Retina (tissue), 1 donor: ENCODE measurements around the gene MMP24OS.

Experiments used
- DNase-seq: peaks from one replicate; pipeline ENCODE4 v3.0.0-alpha.2; 2016

MMP24OS gene

DNA sequence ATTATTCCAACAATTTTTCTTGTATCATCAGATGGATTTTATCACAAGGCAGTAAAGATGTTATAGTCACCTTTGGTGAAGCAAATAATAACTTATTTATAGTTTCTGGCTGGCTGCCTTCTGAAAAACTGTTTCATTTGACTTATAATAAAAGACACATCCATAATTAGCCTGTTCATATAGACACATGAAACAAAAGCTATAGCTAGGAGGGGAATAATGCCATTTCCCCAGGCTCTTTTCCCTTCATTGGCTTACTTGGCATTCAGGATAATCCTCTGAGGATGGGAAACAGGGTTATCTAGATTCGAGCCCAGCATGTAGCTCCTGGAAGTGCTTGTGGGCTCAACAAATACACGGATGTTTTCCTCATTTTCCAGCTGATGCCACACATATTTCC, 33.9 kb downstream of the MMP24OS start:
- no peak for DNase-seq

DNA sequence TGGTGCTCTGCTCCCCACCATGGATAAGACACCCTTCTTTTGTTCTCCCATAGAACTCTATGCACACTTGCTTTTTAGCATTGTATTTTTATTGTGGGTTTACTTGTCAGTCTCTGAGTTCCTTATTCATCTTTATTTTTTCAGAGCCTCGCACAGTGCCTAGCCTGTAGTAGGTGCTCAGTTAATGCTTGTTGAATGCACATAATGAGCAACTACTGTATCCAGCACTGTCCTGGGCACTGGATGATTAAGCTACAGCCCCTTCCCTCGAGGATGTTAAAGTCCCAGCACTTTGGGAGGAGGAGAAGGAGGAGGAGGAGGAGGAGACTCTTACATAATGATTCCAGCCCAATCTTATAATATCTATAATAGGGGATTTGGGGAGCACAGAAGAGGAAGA, 34.6 kb downstream of the MMP24OS start:
- no peak for DNase-seq

DNA sequence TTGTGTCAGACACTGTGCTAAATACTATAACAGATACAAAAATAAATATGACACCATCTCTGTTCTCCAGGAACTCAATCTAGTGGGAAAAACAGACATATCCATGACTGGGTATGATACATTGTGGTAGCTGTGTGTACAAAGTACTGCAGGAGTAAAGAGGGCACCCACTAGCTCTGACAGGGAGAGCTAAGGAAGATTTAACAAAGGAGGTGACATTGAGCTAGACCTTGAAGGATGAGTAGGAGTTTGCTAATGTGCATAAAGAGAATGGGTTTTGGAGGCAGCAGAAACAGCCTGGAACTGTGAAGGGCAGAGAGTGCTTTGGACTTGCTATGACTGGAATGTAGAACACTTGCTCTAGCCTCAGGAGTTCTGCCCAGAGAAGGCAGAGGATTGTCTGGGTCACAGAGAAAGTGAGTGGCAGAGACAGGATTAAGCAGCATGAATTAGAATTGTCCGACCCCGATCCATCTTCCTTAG, 37.1 kb downstream of the MMP24OS start:
- no peak for DNase-seq

DNA sequence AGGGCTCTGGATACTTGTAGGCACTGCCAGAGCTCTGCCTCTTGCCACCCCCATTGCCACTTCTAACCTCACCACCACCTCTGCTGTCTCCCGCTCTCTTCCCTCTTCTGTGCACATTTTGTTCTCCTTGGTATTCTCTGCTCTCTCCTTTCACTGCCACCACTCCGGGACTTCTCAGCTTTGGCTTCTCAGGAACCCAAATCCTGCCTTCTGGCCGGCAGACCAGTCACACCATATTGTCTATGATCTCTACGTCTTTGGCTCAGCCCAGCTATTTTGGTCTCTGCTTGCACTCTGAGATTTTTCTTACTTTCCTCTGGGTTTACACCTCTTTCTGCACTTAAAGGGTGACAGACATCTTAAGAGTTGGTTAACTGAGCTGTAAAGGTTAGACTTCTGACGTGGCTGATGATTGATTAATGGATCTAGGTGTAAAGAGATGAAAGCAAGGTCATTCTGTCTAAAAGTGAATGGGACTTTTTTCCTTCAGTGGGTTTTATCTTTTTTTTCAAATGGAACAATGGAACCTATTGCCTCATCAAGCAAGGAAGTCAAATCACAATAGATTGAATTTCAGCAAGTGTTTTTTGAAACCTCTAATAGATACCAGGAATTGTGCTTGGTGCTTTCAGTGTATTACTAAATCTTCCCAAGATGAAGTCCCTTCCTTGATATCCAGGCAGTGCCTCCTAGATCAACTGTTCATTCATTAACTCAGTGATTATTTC, 37.7 kb downstream of the MMP24OS start:
- no peak for DNase-seq

DNA sequence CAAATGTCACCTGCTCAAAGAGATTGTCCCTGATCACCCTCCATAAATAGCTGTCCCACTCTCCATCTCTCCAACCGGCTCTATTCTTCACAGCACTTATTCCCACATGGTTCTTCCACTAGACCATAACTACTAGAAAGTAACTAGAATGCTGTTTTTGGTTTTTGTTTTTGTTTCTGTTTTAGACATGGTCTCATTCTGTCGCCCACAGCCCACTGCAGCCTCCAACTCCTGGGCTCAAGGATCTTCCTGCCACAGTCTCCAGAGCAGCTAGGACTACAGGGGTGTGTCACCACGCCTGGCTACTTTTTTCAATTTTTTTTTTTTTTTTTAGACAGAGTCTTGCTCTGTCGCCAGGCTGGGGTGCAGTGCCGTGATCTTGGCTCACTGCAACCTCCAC, 39.2 kb downstream of the MMP24OS start:
- no peak for DNase-seq

DNA sequence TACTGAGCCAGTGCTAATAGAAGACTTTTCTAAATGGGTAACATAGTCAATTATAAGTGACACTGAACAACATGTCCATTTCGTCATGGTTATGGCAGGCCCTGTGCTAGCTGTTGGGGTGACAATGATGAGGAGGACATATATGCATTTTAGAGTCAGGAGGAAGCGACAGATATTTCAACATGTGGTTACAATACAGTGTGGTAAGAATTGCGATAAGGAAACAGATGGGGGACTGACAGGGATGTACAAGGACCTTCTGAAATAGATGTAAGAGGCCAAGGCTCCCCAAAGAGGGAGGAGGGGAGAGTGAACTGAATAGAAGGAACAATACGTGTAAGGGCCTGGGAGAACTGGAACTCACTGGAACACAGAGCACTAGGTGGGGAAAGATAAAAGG, 39.8 kb downstream of the MMP24OS start:
- no peak for DNase-seq

DNA sequence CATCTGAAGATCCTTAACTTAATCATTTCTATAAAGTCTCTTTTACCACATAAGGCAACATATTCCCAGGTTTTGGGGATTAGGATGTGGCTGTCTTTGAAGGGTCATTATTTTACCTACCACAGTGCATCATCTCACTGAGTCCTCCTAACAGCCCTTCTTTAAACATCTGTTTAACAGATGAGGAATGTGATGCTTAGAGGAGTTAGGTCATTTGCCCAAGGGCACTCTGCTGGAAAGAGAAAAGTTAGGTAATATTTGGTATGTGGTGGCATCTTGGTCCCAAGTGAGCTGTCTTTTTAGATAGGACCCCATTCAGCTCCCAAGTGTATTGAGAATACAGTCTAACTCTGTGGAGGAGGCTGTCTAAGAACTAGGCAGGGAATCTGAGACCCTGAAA, 40.4 kb downstream of the MMP24OS start:
- DNase-seq: no peak

DNA sequence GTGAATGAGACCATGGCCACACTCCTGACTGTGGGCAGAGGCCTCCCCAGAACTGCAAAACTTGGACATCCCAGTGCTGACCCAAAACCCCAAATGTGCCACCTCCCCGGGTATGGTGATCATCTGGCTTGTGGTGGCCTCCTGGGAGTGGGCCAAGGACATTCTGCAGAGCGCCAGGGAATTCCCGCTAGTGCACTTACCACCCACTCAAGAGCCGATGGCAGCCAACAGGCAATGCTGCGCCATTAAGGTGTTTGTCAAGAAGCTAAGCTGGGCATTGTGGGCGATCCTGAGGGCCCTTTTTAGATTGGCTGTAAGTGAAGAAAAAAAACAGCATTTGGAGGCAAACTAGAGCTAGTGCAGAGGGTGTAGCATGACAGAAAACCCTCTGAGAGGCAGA, 42.0 kb downstream of the MMP24OS start:
- no peak for DNase-seq

DNA sequence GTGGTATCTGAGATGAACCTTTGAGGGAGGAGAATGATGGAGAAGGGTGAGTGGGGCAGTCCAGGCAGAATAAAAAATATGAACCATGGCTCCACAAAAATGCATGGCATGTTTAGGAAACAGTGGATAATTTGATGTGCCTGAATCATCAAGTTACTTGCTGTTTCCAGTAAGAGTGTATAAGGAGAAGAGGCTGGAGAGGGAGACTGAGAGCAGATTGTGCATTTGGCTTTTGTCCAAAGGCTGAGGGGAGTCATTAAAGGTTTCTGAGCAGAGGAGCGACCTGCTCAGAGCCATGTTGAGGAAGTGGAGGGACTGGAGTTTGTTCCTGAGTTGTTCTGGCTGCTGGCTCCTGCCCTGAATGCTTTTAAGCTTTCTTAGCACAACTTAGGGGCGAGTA, 45.3 kb downstream of the MMP24OS start:
- DNase-seq: no peak

DNA sequence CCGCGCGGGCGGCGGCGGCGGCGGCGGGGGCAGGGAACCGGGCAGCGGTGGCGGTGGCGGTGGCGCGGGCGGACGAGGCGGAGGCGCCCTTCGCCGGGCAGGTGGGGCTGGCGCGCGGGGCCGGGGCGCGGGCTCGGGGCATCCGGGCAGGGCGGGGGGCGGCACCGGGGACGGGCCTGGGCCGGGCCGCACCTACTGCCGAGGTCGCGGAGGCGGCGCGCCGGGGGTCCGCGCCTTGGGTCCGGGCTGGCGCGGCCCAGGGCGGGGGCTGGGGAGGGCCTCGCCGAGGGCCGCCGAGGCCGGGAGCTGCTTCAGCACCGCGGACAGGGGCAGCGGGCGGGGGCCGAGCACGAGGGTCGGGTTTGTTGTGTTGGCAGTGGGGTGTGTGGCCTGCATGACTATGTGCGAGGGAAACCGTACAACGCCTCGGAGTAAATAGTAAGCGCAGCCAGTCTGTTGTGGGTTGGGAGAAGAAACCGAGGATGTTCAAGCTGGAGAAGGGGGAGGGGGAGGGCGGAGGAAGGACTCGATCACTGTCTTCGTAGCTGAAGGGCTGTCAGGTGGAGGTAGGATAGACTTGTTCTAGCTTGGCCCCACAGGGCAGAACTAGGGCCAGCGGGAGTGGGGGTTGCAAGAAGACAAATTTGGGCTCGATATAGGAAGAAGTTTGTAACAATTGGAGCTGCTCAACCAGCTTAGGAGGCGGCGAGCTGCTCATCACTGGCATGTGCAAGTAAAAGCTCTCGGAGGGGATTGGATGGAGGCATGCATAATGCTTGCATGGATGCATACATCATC, 50.8 kb downstream of the MMP24OS start:
- DNase-seq: peak; percentile 68
